SK-N-SH treated with all-trans-retinoic acid at 6 μM for 48 hours (cell line): Measurements from ENCODE around the gene TNS4.

Source experiments
- ATAC-seq: fragments of 200-7000 bp; cut with Tn5 transposase; 3 replicates; pipeline ENCODE4 v1.9.1; 2020; ENCODE audit warnings: mild to moderate bottlenecking, moderate library complexity
- BACH2 ChIP-seq: fragments of 250-450 bp; sonication (Bioruptor Pico); IDR thresholded peaks from 2 replicates; pipeline ENCODE4 v1.9.0; 2021; ENCODE audit warnings: mild to moderate bottlenecking, borderline replicate concordance
- CREB5 ChIP-seq: fragments of 250-450 bp; sonication (Bioruptor Pico); IDR thresholded peaks from 2 replicates; pipeline ENCODE4 v1.5.1; 2020; ENCODE audit warnings: low read depth, mild to moderate bottlenecking, moderate library complexity
- CSRNP3 ChIP-seq: fragments of 250-450 bp; sonication (Bioruptor Pico); IDR thresholded peaks from 2 replicates; pipeline ENCODE4 v1.5.1; 2021; ENCODE audit warnings: mild to moderate bottlenecking, moderate library complexity
- ESRRG ChIP-seq: fragments of 250-450 bp; sonication (Bioruptor Pico); IDR thresholded peaks from 2 replicates; pipeline ENCODE4 v1.6.1; 2021; ENCODE audit warnings: mild to moderate bottlenecking
- GLIS3 ChIP-seq: fragments of 250-450 bp; sonication (Bioruptor Pico); IDR thresholded peaks from 2 replicates; pipeline ENCODE4 v1.5.0; 2020; ENCODE audit warnings: mild to moderate bottlenecking, moderate library complexity
- ISL1 ChIP-seq: fragments of 250-450 bp; sonication (Bioruptor Pico); IDR thresholded peaks from 2 replicates; pipeline ENCODE4 v2.1.2; 2022; ENCODE audit warnings: mild to moderate bottlenecking, moderate library complexity
- OSR1 ChIP-seq: fragments of 250-450 bp; sonication (Bioruptor Pico); IDR thresholded peaks from 2 replicates; pipeline ENCODE4 v1.8.0; 2022; ENCODE audit warnings: moderate library complexity, mild to moderate bottlenecking, inconsistent platforms
- RARB ChIP-seq: fragments of 250-450 bp; sonication (Bioruptor Pico); IDR thresholded peaks from 2 replicates; pipeline ENCODE4 v1.8.0; 2021; ENCODE audit warnings: mild to moderate bottlenecking, moderate library complexity
- SNAI2 ChIP-seq: fragments of 250-450 bp; sonication (Bioruptor Pico); IDR thresholded peaks from 2 replicates; pipeline ENCODE4 v1.5.0; 2020; ENCODE audit warnings: mild to moderate bottlenecking, moderate library complexity
- TCF4 ChIP-seq: fragments of 250-450 bp; sonication (Bioruptor Pico); IDR thresholded peaks from 2 replicates; pipeline ENCODE4 v1.8.0; 2021; ENCODE audit warnings: mild to moderate bottlenecking, moderate library complexity, borderline replicate concordance
- TOX ChIP-seq: fragments of 250-450 bp; sonication (Bioruptor Pico); IDR thresholded peaks from 2 replicates; pipeline ENCODE4 v1.8.0; 2021; ENCODE audit warnings: mild to moderate bottlenecking, moderate library complexity, borderline replicate concordance
- TSHZ2 ChIP-seq: fragments of 250-450 bp; sonication (Bioruptor Pico); IDR thresholded peaks from 2 replicates; pipeline ENCODE4 v1.5.0; 2020; ENCODE audit warnings: mild to moderate bottlenecking, moderate library complexity
- ZC3H10 ChIP-seq: fragments of 250-450 bp; sonication (Bioruptor Pico); IDR thresholded peaks from 2 replicates; pipeline ENCODE4 v1.5.1; 2021; ENCODE audit warnings: mild to moderate bottlenecking, moderate library complexity
- ZFP3 ChIP-seq: fragments of 250-450 bp; sonication (Bioruptor Pico); IDR thresholded peaks from 2 replicates; pipeline ENCODE4 v1.5.0; 2020; ENCODE audit warnings: mild to moderate bottlenecking, moderate library complexity
- ZFP30 ChIP-seq: fragments of 450-650 bp; formaldehyde crosslinking; IDR thresholded peaks from 2 replicates; pipeline ENCODE4 v1.5.0; 2022; ENCODE audit warnings: mild to moderate bottlenecking, moderate library complexity
- ZNF565 ChIP-seq: fragments of 450-650 bp; formaldehyde crosslinking; conservative IDR thresholded peaks from 2 replicates; pipeline ENCODE4 v1.5.0; 2020; ENCODE audit warnings: low read depth, mild to moderate bottlenecking, moderate library complexity
- ZNF70 ChIP-seq: fragments of 450-650 bp; formaldehyde crosslinking; IDR thresholded peaks from 2 replicates; pipeline ENCODE4 v1.5.0; 2020; ENCODE audit warnings: mild to moderate bottlenecking, moderate library complexity
- TF ChIP-seq, protein P1 (sequence below): fragments of 250-450 bp; sonication (Bioruptor Pico); IDR thresholded peaks from 2 replicates; pipeline ENCODE4 v1.8.0; 2020; ENCODE audit warnings: mild to moderate bottlenecking, moderate library complexity, borderline replicate concordance
- TF ChIP-seq, protein P2 (sequence below): fragments of 250-450 bp; sonication (Bioruptor Pico); IDR thresholded peaks from 2 replicates; pipeline ENCODE4 v1.8.0; 2021; ENCODE audit warnings: low read depth, mild to moderate bottlenecking, moderate library complexity, borderline replicate concordance

TNS4 gene

GRCh38 chr17:40529991-40530390 is 28.6 kb upstream of the TNS4 start (continued):
- TF ChIP-seq ZFP3 (CRISPR knock-in tag), result no peak
- TF ChIP-seq TOX (CRISPR knock-in tag), result no peak
- TF ChIP-seq BACH2, result no peak
- TF ChIP-seq ZFP30 (CRISPR knock-in tag), result no peak
- TF ChIP-seq CREB5 (CRISPR knock-in tag), result no peak
- TF ChIP-seq ZC3H10 (CRISPR knock-in tag), result no peak
- TF ChIP-seq, protein P1, sequence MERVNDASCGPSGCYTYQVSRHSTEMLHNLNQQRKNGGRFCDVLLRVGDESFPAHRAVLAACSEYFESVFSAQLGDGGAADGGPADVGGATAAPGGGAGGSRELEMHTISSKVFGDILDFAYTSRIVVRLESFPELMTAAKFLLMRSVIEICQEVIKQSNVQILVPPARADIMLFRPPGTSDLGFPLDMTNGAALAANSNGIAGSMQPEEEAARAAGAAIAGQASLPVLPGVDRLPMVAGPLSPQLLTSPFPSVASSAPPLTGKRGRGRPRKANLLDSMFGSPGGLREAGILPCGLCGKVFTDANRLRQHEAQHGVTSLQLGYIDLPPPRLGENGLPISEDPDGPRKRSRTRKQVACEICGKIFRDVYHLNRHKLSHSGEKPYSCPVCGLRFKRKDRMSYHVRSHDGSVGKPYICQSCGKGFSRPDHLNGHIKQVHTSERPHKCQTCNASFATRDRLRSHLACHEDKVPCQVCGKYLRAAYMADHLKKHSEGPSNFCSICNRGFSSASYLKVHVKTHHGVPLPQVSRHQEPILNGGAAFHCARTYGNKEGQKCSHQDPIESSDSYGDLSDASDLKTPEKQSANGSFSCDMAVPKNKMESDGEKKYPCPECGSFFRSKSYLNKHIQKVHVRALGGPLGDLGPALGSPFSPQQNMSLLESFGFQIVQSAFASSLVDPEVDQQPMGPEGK (CRISPR knock-in tag), result no peak
- TF ChIP-seq, all 23 proteins: peak for 0

DNA sequence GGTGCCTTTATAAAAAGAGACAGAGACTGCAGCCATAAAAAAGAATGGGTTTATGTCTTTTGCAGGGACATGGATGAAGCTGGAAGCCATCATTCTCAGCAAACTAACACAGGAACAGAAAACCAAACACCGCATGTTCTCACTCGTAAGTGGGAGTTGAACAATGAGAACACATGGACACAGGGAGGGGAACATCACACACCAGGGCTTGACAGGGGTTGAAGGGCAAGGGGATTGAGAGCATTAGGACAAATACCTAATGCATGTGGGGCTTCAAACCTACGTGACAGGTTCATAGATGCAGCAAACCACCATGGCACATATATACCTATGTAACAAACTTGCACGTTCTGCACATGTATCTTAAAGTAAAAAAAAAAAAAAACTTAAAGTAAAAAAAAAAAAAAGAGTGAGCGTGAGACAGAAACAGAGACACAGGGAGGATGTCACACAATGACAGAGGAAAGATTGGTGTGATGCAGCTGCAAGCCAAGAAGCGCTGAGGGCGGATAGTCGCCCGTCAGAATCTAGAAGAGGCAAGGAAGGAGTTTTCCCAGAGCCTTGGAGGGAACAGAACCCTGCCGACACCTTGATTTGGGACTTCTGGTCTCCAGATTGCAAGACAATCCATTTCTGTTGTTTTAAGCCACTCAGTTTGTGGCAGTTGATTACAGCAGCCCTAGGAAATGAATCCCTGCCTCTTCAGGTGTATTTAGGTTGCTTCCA is 27.4 kb upstream of the TNS4 start:
- no peak for TF ChIP-seq RARB (CRISPR knock-in tag)
- TF ChIP-seq, protein P1 (CRISPR knock-in tag), result no peak
- no peak for TF ChIP-seq BACH2
- no peak for TF ChIP-seq ESRRG (CRISPR knock-in tag)
- TF ChIP-seq CSRNP3, result no peak
- TF ChIP-seq SNAI2 (CRISPR knock-in tag), result no peak
- TF ChIP-seq ISL1, result no peak
- TF ChIP-seq ZFP3 (CRISPR knock-in tag), result no peak
- no peak for TF ChIP-seq ZFP30 (CRISPR knock-in tag)
- TF ChIP-seq TCF4 (CRISPR knock-in tag), result no peak
- TF ChIP-seq ZNF565 (CRISPR knock-in tag), result no peak
- no peak for TF ChIP-seq TSHZ2 (CRISPR knock-in tag)
- TF ChIP-seq, protein P2, sequence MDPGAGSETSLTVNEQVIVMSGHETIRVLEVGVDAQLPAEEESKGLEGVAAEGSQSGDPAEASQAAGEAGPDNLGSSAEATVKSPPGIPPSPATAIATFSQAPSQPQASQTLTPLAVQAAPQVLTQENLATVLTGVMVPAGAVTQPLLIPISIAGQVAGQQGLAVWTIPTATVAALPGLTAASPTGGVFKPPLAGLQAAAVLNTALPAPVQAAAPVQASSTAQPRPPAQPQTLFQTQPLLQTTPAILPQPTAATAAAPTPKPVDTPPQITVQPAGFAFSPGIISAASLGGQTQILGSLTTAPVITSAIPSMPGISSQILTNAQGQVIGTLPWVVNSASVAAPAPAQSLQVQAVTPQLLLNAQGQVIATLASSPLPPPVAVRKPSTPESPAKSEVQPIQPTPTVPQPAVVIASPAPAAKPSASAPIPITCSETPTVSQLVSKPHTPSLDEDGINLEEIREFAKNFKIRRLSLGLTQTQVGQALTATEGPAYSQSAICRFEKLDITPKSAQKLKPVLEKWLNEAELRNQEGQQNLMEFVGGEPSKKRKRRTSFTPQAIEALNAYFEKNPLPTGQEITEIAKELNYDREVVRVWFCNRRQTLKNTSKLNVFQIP (CRISPR knock-in tag), result no peak
- ATAC-seq, result no peak

DNA sequence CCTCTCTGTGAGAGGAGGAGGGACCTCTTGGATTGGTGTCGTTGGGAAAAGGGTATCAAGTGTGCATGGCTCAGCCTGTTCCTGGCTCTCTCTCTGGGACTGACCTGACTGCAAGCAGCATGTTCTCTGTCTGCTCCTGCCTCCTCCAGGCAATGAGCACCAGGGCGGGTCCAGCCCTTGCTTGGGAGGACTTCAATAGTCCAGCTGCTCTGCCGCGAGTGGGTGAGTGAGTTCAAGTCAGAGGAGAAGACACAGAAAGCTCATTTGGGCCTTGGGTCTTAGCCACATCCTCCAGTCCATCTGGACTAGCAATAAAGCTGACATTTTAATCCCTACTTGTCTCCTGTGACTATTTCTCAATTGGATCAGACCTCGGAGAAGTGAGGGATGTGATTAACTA is 25.2 kb upstream of the TNS4 start:
- no peak for ATAC-seq
- no peak for TF ChIP-seq OSR1 (CRISPR knock-in tag)
- no peak for TF ChIP-seq CREB5 (CRISPR knock-in tag)
- TF ChIP-seq TSHZ2 (CRISPR knock-in tag), result no peak
- TF ChIP-seq ZFP3 (CRISPR knock-in tag), result no peak
- TF ChIP-seq ISL1, result no peak
- TF ChIP-seq ESRRG (CRISPR knock-in tag), result no peak
- no peak for TF ChIP-seq GLIS3
- no peak for TF ChIP-seq CSRNP3
- TF ChIP-seq ZNF70 (CRISPR knock-in tag), result no peak
